Activated B cell treated with CpG ODN at 0.5 μM for 24 hours (primary cell): Measurements from ENCODE around the gene RPA4. TPM values are rescaled to one million over a fixed set of nuclear protein-coding genes. Genes with fewer than 3 reads are reported as not detected.

ENCODE experiments used
- ATAC-seq: fragments of 200-7000 bp; cut with Tn5 transposase; one replicate; pipeline ENCODE4 v1.10.0; 2021; ENCODE audit warnings: low read depth, mild to moderate bottlenecking, moderate library complexity
- CTCF ChIA-PET: fragments of 350-600 bp; sonication (Branson Sonifier 250); formaldehyde crosslinking; loops from one replicate; lab custom pipeline; 2021; ENCODE audit warnings: antibody characterized with exemption; lab: Charles Lee
- POLR2A ChIA-PET: fragments of 350-600 bp; sonication (Branson Sonifier 250); formaldehyde crosslinking; loops from one replicate; lab custom pipeline; 2021; ENCODE audit warnings: antibody characterized with exemption; lab: Charles Lee
- DNase-seq: peaks from one replicate; pipeline ENCODE4 v3.0.0; 2022
- H3K27ac Mint-ChIP-seq: one replicate; pipeline ENCODE4 v1.8.0; 2020; ENCODE audit warnings: mixed read lengths
- H3K27me3 Mint-ChIP-seq: one replicate; pipeline ENCODE4 v1.8.0; 2021; ENCODE audit warnings: mixed read lengths
- H3K36me3 Mint-ChIP-seq: one replicate; pipeline ENCODE4 v1.8.0; 2021; ENCODE audit warnings: low read depth, mixed read lengths
- H3K4me1 Mint-ChIP-seq: one replicate; pipeline ENCODE4 v1.8.0; 2021; ENCODE audit warnings: mixed read lengths
- H3K4me3 Mint-ChIP-seq: one replicate; pipeline ENCODE4 v1.8.0; 2020; ENCODE audit warnings: mild to moderate bottlenecking, mixed read lengths
- H3K9me3 Mint-ChIP-seq: one replicate; pipeline ENCODE4 v1.8.0; 2020; ENCODE audit warnings: mixed read lengths
- intact Hi-C: fragments of 100-400 bp; cut with micrococcal nuclease; formaldehyde crosslinking; loops from one replicate; pipeline ENCODE4 v1.15.1; 2024
- total RNA-seq: library from RNA; stranded (reverse); gene quantifications from 2 replicates; pipeline ENCODE4 v1.2.3, GENCODE V29; 2022
- TF ChIP-seq, protein P1 (sequence below): fragments of 200-600 bp; IDR thresholded peaks from one replicate; pipeline ENCODE4 v1.8.0; 2022; ENCODE audit warnings: antibody characterized with exemption, mild to moderate bottlenecking

RPA4 gene, protein sequence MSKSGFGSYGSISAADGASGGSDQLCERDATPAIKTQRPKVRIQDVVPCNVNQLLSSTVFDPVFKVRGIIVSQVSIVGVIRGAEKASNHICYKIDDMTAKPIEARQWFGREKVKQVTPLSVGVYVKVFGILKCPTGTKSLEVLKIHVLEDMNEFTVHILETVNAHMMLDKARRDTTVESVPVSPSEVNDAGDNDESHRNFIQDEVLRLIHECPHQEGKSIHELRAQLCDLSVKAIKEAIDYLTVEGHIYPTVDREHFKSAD
- total RNA-seq: 0.81 and 0.86 TPM in 2 replicates

GRCh38 chrX:96883608-96884007 is at the start of gene RPA4:
Gene RPA4, plus strand, starts transcription at chrX:96883908. Its CDS starts 403 bp downstream, at chrX:96884311.
- H3K36me3 Mint-ChIP-seq: peaks cover 16% of the 10 kb centered on the region
- H3K9me3 Mint-ChIP-seq: no peaks in the 10 kb centered on the region
- DNase-seq (no peak), ATAC-seq (no peak)
- H3K4me1 Mint-ChIP-seq: no peaks in the 10 kb centered on the region
- ChIA-PET POLR2A (interaction anchor here (0.7 kb wide), 1 partner anchor 461 kb away, joined by 8 read pairs; no protein-coding TSS in a partner anchor), CTCF (no interaction called here)
- no peak within 1 kb of the TSS for H3K27ac Mint-ChIP-seq
- intact Hi-C loops: no loop called here
- H3K4me3 Mint-ChIP-seq: no peak within 1 kb of the TSS
- TF ChIP-seq, protein P1, sequence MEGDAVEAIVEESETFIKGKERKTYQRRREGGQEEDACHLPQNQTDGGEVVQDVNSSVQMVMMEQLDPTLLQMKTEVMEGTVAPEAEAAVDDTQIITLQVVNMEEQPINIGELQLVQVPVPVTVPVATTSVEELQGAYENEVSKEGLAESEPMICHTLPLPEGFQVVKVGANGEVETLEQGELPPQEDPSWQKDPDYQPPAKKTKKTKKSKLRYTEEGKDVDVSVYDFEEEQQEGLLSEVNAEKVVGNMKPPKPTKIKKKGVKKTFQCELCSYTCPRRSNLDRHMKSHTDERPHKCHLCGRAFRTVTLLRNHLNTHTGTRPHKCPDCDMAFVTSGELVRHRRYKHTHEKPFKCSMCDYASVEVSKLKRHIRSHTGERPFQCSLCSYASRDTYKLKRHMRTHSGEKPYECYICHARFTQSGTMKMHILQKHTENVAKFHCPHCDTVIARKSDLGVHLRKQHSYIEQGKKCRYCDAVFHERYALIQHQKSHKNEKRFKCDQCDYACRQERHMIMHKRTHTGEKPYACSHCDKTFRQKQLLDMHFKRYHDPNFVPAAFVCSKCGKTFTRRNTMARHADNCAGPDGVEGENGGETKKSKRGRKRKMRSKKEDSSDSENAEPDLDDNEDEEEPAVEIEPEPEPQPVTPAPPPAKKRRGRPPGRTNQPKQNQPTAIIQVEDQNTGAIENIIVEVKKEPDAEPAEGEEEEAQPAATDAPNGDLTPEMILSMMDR: no peak
- no peaks in the 10 kb centered on the region for H3K27me3 Mint-ChIP-seq

GRCh38 chrX:96834137-96834536 is 49.6 kb upstream of the RPA4 start:
- H3K36me3 Mint-ChIP-seq: no peaks in the 10 kb centered on the region
- TF ChIP-seq, protein P1: no peak
- no peak overlapping the region for H3K27ac Mint-ChIP-seq
- intact Hi-C loops: loop anchor here (2.0 kb wide), 1 partner anchor 63 kb away; no protein-coding TSS in a partner anchor
- no peak overlapping the region for H3K4me3 Mint-ChIP-seq
- POLR2A ChIA-PET: no interaction called here
- CTCF ChIA-PET: no interaction called here
- H3K4me1 Mint-ChIP-seq: peaks cover 23% of the 10 kb centered on the region
- H3K27me3 Mint-ChIP-seq: no peaks in the 10 kb centered on the region
- DNase-seq: no peak
- no peaks in the 10 kb centered on the region for H3K9me3 Mint-ChIP-seq
- no peak for ATAC-seq

DNA sequence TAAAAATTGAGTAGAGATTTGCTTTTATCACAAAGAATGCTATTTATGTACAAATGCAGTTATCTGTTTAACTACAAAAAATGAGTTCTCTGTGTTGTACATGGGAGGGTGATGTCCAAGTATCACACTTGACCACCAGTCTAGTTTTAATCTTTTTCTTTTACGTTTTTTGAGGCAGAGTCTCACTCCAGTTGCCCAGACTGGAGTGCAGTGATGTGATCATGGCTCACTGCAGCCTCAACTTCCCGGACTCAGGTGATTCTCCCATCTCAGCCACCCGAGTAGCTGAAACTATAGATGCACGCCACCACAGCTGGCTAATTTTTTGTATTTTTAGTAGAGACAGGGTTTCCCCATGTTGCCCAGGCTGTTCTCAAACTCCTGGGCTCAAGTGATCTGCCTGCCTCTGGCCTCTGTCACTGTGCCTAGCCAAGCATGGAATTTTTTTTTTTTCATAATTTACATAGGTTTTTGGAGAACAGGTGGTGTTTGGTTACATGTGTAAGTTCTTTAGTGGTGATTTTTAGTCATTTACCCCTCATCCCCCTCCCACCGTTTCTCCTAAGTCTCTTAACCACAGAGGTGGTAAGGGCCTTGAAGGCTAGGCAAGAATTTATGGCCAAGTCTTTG is 47.9 kb upstream of the RPA4 start:
- ATAC-seq (peak; percentile 87), DNase-seq (peak; percentile 24)
- ChIA-PET POLR2A (interaction anchor here (0.7 to 1.4 kb wide), 2 partner anchors 35 to 728 kb away, joined by 3 read pairs; no protein-coding TSS in a partner anchor), CTCF (no interaction called here)
- TF ChIP-seq, protein P1: no peak
- Mint-ChIP-seq H3K9me3 (no peaks in the 10 kb centered on the region), H3K36me3 (no peaks in the 10 kb centered on the region), H3K27me3 (no peaks in the 10 kb centered on the region), H3K4me3 (peak overlapping the region; percentile 57), H3K4me1 (peaks cover 23% of the 10 kb centered on the region), H3K27ac (peak overlapping the region; percentile 88)
- intact Hi-C loops: loop anchor here (2.0 to 5.0 kb wide), 3 partner anchors 65 to 727 kb away; partner anchors contain the start of gene DIAPH2

DNA sequence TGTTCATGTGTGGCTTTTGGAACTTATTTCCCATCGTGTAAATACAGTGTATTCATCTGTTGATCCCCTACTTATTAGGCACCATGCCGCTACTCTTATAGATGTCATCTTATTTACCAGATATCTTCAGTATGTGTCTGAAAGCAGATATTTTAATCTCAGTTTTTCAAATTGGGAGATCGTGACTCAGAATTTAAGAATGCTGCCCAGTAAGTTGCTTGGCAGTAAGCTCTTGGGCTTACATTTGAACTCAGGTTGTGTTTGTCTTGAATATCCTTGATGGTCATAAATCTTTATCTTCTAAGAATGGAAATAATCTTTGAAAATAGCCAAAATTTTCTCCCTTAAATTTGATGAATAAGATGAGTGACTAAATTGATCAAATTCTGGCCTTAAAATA is 45.9 kb upstream of the RPA4 start:
- no peaks in the 10 kb centered on the region for H3K27me3 Mint-ChIP-seq
- H3K4me1 Mint-ChIP-seq: peaks cover 20% of the 10 kb centered on the region
- ChIA-PET CTCF (no interaction called here), POLR2A (no interaction called here)
- H3K36me3 Mint-ChIP-seq: no peaks in the 10 kb centered on the region
- intact Hi-C loops: loop anchor here (2.0 to 5.0 kb wide), 2 partner anchors 153 to 724 kb away; partner anchors contain the start of gene DIAPH2
- H3K4me3 Mint-ChIP-seq: peak overlapping the region; percentile 58
- ATAC-seq (no peak), DNase-seq (no peak)
- no peaks in the 10 kb centered on the region for H3K9me3 Mint-ChIP-seq
- H3K27ac Mint-ChIP-seq: peak overlapping the region; percentile 85
- TF ChIP-seq, protein P1: no peak

GRCh38 chrX:96838537-96838936 is 45.2 kb upstream of the RPA4 start:
- H3K36me3 Mint-ChIP-seq: no peaks in the 10 kb centered on the region
- no peaks in the 10 kb centered on the region for H3K27me3 Mint-ChIP-seq
- POLR2A ChIA-PET: no interaction called here
- no peak overlapping the region for H3K4me3 Mint-ChIP-seq
- DNase-seq: no peak
- TF ChIP-seq, protein P1: no peak
- peaks cover 20% of the 10 kb centered on the region for H3K4me1 Mint-ChIP-seq
- H3K27ac Mint-ChIP-seq: no peak overlapping the region
- intact Hi-C loops: loop anchor here (5.0 kb wide), 1 partner anchor 724 kb away; no protein-coding TSS in a partner anchor
- H3K9me3 Mint-ChIP-seq: no peaks in the 10 kb centered on the region
- CTCF ChIA-PET: no interaction called here
- ATAC-seq: no peak
